Lower leg skin (tissue), 3 donors: ENCODE measurements around the gene BRWD1.

ENCODE experiments used
- CTCF ChIP-seq, 3 donors: fragments of 450-650 bp; IDR thresholded peaks; one replicate each; pipeline ENCODE4 v1.5.1; 2016; ENCODE audit warnings: antibody characterized with exemption in 3 of 3, mild to moderate bottlenecking in 3 of 3, moderate library complexity in 2 of 3
- POLR2A ChIP-seq, 2 donors: fragments of 450-650 bp; IDR thresholded peaks; one replicate each; pipeline ENCODE4 v1.6.1; 2016 to 2017; ENCODE audit warnings: antibody characterized with exemption in 2 of 2, mild to moderate bottlenecking in 1 of 2, moderate library complexity in 1 of 2

DNA sequence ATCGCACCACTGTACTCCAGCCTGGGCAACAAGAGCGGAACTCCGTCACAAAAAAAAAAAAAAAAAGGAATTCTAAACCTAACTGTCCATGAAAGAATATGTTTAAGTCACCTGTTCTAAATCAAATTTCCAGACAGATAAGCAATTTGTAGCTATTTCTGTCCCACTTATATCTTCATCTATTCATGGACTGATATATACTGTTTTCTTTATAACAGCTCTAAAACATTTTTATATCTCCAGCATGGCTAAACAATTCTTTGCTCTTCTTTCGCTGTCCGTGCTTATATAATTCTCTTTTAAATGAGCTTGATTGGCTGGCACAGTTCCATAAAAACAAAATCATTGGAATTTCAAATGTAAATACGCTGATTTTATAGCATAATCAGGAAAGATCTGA, 30.5 kb downstream of the BRWD1 start:
- TF ChIP-seq POLR2A (IDR thresholded peaks at IDR 0.05) (no peak), CTCF (IDR thresholded peaks at IDR 0.05) (no peak)
